ENCODE results near the gene HRH1. TPM values are rescaled to one million over a fixed set of nuclear protein-coding genes. Genes with fewer than 3 reads are reported as not detected.

The HRH1 gene
- total and polyA plus RNA-seq, 2 experiments from 2014 or later, result not detected

- Histone ChIP-seq H3K4me3 (no peak overlapping the region), H3K36me3 (ENCODE audit: insufficient read depth) (no peaks in the 10 kb centered on the region), H3K27ac (ENCODE audit: low read depth) (no peak overlapping the region), H3K27me3 (ENCODE audit: insufficient read depth) (no peaks in the 10 kb centered on the region), H3K4me1 (ENCODE audit: insufficient read depth) (no peaks in the 10 kb centered on the region), H3K4me2 (no peak overlapping the region), H2AFZ (no peak overlapping the region), H3K9me2 (ENCODE audit: insufficient read depth) (no peaks in the 10 kb centered on the region), H4K20me1 (replicated peaks; ENCODE audit: insufficient read depth) (no peaks in the 10 kb centered on the region), H3K79me2 (replicated peaks; ENCODE audit: insufficient read depth) (no peaks in the 10 kb centered on the region), H3F3A (replicated peaks; ENCODE audit: low read depth) (no peaks in the 10 kb centered on the region)
- ATAC-seq (no peak), DNase-seq (ENCODE audit: low spot score) (no peak)
- TF ChIP-seq NANOG (IDR thresholded peaks at IDR 0.05; ENCODE audit: borderline replicate concordance) (no peak), POLR2AphosphoS5 (IDR thresholded peaks at IDR 0.05; ENCODE audit: low read depth) (no peak), EZH2 (IDR thresholded peaks at IDR 0.05; ENCODE audit: low read depth, unreplicated experiment) (no peak), JUNB (IDR thresholded peaks at IDR 0.05; ENCODE audit: unreplicated experiment) (no peak), ETS1 (IDR thresholded peaks at IDR 0.05) (no peak), ZNF114 (CRISPR knock-in tag; IDR thresholded peaks at IDR 0.05) (no peak), STAT1 (IDR thresholded peaks at IDR 0.05; ENCODE audit: unreplicated experiment) (no peak), ZNF331 (CRISPR knock-in tag; IDR thresholded peaks at IDR 0.05; ENCODE audit: low read depth) (no peak), CREB1 (CRISPR knock-in tag; IDR thresholded peaks at IDR 0.05; ENCODE audit: low read depth) (no peak), EZH2phosphoT487 (IDR thresholded peaks at IDR 0.05; ENCODE audit: unreplicated experiment) (no peak)
- TF ChIP-seq, protein P1, sequence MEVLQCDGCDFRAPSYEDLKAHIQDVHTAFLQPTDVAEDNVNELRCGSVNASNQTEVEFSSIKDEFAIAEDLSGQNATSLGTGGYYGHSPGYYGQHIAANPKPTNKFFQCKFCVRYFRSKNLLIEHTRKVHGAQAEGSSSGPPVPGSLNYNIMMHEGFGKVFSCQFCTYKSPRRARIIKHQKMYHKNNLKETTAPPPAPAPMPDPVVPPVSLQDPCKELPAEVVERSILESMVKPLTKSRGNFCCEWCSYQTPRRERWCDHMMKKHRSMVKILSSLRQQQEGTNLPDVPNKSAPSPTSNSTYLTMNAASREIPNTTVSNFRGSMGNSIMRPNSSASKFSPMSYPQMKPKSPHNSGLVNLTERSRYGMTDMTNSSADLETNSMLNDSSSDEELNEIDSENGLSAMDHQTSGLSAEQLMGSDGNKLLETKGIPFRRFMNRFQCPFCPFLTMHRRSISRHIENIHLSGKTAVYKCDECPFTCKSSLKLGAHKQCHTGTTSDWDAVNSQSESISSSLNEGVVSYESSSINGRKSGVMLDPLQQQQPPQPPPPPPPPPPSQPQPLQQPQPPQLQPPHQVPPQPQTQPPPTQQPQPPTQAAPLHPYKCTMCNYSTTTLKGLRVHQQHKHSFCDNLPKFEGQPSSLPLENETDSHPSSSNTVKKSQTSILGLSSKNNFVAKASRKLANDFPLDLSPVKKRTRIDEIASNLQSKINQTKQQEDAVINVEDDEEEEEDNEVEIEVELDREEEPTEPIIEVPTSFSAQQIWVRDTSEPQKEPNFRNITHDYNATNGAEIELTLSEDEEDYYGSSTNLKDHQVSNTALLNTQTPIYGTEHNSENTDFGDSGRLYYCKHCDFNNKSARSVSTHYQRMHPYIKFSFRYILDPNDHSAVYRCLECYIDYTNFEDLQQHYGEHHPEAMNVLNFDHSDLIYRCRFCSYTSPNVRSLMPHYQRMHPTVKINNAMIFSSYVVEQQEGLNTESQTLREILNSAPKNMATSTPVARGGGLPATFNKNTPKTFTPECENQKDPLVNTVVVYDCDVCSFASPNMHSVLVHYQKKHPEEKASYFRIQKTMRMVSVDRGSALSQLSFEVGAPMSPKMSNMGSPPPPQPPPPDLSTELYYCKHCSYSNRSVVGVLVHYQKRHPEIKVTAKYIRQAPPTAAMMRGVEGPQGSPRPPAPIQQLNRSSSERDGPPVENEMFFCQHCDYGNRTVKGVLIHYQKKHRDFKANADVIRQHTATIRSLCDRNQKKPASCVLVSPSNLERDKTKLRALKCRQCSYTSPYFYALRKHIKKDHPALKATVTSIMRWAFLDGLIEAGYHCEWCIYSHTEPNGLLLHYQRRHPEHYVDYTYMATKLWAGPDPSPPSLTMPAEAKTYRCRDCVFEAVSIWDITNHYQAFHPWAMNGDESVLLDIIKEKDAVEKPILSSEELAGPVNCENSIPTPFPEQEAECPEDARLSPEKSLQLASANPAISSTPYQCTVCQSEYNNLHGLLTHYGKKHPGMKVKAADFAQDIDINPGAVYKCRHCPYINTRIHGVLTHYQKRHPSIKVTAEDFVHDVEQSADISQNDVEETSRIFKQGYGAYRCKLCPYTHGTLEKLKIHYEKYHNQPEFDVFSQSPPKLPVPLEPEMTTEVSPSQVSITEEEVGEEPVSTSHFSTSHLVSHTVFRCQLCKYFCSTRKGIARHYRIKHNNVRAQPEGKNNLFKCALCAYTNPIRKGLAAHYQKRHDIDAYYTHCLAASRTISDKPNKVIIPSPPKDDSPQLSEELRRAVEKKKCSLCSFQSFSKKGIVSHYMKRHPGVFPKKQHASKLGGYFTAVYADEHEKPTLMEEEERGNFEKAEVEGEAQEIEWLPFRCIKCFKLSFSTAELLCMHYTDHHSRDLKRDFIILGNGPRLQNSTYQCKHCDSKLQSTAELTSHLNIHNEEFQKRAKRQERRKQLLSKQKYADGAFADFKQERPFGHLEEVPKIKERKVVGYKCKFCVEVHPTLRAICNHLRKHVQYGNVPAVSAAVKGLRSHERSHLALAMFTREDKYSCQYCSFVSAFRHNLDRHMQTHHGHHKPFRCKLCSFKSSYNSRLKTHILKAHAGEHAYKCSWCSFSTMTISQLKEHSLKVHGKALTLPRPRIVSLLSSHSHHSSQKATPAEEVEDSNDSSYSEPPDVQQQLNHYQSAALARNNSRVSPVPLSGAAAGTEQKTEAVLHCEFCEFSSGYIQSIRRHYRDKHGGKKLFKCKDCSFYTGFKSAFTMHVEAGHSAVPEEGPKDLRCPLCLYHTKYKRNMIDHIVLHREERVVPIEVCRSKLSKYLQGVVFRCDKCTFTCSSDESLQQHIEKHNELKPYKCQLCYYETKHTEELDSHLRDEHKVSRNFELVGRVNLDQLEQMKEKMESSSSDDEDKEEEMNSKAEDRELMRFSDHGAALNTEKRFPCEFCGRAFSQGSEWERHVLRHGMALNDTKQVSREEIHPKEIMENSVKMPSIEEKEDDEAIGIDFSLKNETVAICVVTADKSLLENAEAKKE (CRISPR knock-in tag; IDR thresholded peaks at IDR 0.05), result no peak
- TF ChIP-seq, protein P2, sequence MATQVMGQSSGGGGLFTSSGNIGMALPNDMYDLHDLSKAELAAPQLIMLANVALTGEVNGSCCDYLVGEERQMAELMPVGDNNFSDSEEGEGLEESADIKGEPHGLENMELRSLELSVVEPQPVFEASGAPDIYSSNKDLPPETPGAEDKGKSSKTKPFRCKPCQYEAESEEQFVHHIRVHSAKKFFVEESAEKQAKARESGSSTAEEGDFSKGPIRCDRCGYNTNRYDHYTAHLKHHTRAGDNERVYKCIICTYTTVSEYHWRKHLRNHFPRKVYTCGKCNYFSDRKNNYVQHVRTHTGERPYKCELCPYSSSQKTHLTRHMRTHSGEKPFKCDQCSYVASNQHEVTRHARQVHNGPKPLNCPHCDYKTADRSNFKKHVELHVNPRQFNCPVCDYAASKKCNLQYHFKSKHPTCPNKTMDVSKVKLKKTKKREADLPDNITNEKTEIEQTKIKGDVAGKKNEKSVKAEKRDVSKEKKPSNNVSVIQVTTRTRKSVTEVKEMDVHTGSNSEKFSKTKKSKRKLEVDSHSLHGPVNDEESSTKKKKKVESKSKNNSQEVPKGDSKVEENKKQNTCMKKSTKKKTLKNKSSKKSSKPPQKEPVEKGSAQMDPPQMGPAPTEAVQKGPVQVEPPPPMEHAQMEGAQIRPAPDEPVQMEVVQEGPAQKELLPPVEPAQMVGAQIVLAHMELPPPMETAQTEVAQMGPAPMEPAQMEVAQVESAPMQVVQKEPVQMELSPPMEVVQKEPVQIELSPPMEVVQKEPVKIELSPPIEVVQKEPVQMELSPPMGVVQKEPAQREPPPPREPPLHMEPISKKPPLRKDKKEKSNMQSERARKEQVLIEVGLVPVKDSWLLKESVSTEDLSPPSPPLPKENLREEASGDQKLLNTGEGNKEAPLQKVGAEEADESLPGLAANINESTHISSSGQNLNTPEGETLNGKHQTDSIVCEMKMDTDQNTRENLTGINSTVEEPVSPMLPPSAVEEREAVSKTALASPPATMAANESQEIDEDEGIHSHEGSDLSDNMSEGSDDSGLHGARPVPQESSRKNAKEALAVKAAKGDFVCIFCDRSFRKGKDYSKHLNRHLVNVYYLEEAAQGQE (IDR thresholded peaks at IDR 0.05; ENCODE audit: unreplicated experiment), result no peak
- TF ChIP-seq, protein P3, sequence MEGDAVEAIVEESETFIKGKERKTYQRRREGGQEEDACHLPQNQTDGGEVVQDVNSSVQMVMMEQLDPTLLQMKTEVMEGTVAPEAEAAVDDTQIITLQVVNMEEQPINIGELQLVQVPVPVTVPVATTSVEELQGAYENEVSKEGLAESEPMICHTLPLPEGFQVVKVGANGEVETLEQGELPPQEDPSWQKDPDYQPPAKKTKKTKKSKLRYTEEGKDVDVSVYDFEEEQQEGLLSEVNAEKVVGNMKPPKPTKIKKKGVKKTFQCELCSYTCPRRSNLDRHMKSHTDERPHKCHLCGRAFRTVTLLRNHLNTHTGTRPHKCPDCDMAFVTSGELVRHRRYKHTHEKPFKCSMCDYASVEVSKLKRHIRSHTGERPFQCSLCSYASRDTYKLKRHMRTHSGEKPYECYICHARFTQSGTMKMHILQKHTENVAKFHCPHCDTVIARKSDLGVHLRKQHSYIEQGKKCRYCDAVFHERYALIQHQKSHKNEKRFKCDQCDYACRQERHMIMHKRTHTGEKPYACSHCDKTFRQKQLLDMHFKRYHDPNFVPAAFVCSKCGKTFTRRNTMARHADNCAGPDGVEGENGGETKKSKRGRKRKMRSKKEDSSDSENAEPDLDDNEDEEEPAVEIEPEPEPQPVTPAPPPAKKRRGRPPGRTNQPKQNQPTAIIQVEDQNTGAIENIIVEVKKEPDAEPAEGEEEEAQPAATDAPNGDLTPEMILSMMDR (conservative IDR thresholded peaks at IDR 0.05; ENCODE audit: low read depth in 2 of 2), result no peak
- Mint-ChIP-seq H3K9me3 (no peaks in the 10 kb centered on the region), H3K27me3 (ENCODE audit: insufficient read depth, low read depth, poor library complexity) (peaks cover 3% of the 10 kb centered on the region), H3K27ac (no peak overlapping the region), H3K4me3 (no peak overlapping the region), H3K36me3 (ENCODE audit: low read depth) (no peaks in the 10 kb centered on the region), H3K4me1 (no peaks in the 10 kb centered on the region; the same call in 2 of the 3 replicates)
These were observed 14.8 kb downstream of the HRH1 start for GRCh38 chr3:11168881-11169805.
